IPS DF 19.7 (cell line): ENCODE measurements around the gene MBNL2.

Experiments used
- DNase-seq: peaks from one replicate; pipeline ENCODE4 v3.0.0-alpha.2; 2013; ENCODE audit warnings: low read depth, low spot score

Gene MBNL2

GRCh38 chr13:97325738-97326137, 103.6 kb downstream of the MBNL2 start:
- no peak for DNase-seq

- no peak for DNase-seq
Measured at GRCh38 chr13:97327086-97327485, 105.0 kb downstream of the MBNL2 start.

- DNase-seq: no peak
Measured at GRCh38 chr13:97327506-97328221, 105.5 kb downstream of the MBNL2 start.

GRCh38 chr13:97328222-97328790, 106.2 kb downstream of the MBNL2 start:
- DNase-seq: peak; percentile 80

GRCh38 chr13:97329331-97329730, 107.2 kb downstream of the MBNL2 start:
- no peak for DNase-seq

- no peak for DNase-seq
Measured at GRCh38 chr13:97330448-97330847, 108.3 kb downstream of the MBNL2 start.

- DNase-seq: no peak
Measured at GRCh38 chr13:97332742-97333141, 110.6 kb downstream of the MBNL2 start.

- DNase-seq: no peak
Measured at GRCh38 chr13:97333983-97334382, 111.8 kb downstream of the MBNL2 start.

GRCh38 chr13:97334690-97335089, 112.6 kb downstream of the MBNL2 start:
- DNase-seq: no peak

GRCh38 chr13:97335488-97336134, 113.5 kb downstream of the MBNL2 start:
- DNase-seq: no peak

GRCh38 chr13:97337985-97338499, 115.9 kb downstream of the MBNL2 start:
- no peak for DNase-seq

GRCh38 chr13:97338571-97338970, 116.4 kb downstream of the MBNL2 start:
- no peak for DNase-seq

- DNase-seq: no peak
Measured at GRCh38 chr13:97339019-97339987, 117.2 kb downstream of the MBNL2 start.

- no peak for DNase-seq
Measured at GRCh38 chr13:97339988-97340749, 118.0 kb downstream of the MBNL2 start.

GRCh38 chr13:97341135-97341534, 119.0 kb downstream of the MBNL2 start:
- no peak for DNase-seq

- DNase-seq: no peak
Measured at GRCh38 chr13:97342136-97342535, 120.0 kb downstream of the MBNL2 start.

GRCh38 chr13:97342936-97343335, 120.8 kb downstream of the MBNL2 start:
- no peak for DNase-seq

GRCh38 chr13:97344265-97345175, 122.4 kb downstream of the MBNL2 start:
- DNase-seq: no peak

GRCh38 chr13:97346097-97346496, 124.0 kb downstream of the MBNL2 start:
- DNase-seq: no peak
